ENCODE measurements around the gene RAP2B.

GRCh38 chr3:153129866-153130265 is 32.2 kb upstream of the RAP2B start:
- TF ChIP-seq POLR2A (IDR thresholded peaks at IDR 0.05; ENCODE audit: low read length) (no peak), GATA1 (IDR thresholded peaks at IDR 0.05; ENCODE audit: low read depth, low read length) (no peak)

Data from erythroblast (primary cell).